Subcutaneous abdominal adipose tissue (tissue), 5 donors: ENCODE measurements around the gene ST7L.

Source experiments
- H3K27ac ChIP-seq: one replicate; pipeline ENCODE4 v1.7.0; 2013; ENCODE audit warnings: low read depth, mild to moderate bottlenecking, inconsistent platforms, low read length, moderate library complexity
- H3K27me3 ChIP-seq, 5 donors: one replicate each; pipeline ENCODE4 v1.7.0; 2013; ENCODE audit warnings: low read length in 5 of 5, inconsistent platforms in 1 of 5; ENCODE audit not compliant: control insufficient read depth in 5 of 5, insufficient read depth in 4 of 5
- H3K36me3 ChIP-seq, 5 donors: one replicate each; pipeline ENCODE4 v1.7.0; 2013; ENCODE audit warnings: low read length in 5 of 5; ENCODE audit not compliant: control insufficient read depth in 5 of 5, insufficient read depth in 5 of 5
- H3K4me1 ChIP-seq, 5 donors: one replicate each; pipeline ENCODE4 v1.7.0; 2013; ENCODE audit warnings: low read length in 5 of 5, mild to moderate bottlenecking in 3 of 5, moderate library complexity in 1 of 5; ENCODE audit not compliant: control insufficient read depth in 5 of 5, insufficient read depth in 5 of 5
- H3K4me3 ChIP-seq, 5 donors: one replicate each; pipeline ENCODE4 v1.7.0; 2013; ENCODE audit warnings: low read length in 5 of 5, low read depth in 1 of 5
- H3K9ac ChIP-seq, 5 donors: one replicate each; pipeline ENCODE4 v1.7.0; 2013; ENCODE audit warnings: low read length in 5 of 5, mild to moderate bottlenecking in 4 of 5, moderate library complexity in 3 of 5
- H3K9me3 ChIP-seq, 5 donors: one replicate each; pipeline ENCODE4 v1.7.0; 2013; ENCODE audit warnings: low read length in 5 of 5; ENCODE audit not compliant: control insufficient read depth in 5 of 5
- donor health status: healthy.
- donor health status: healthy.
- donor health status: healthy.
- donor health status: healthy.
- donor health status: healthy.

ST7L gene

GRCh38 chr1:112620377-112620695 is 1.4 kb upstream of the ST7L start:
- Histone ChIP-seq H3K27ac (peak overlapping the region; percentile 99), H3K36me3 (peaks cover 0 to 11% (median 6%) of the 10 kb centered on the region in 5 donors), H3K4me3 (peak overlapping the region; percentile 74 to 97 (median 89)), H3K9me3 (no peaks in the 10 kb centered on the region), H3K27me3 (no peaks in the 10 kb centered on the region), H3K9ac (peak overlapping the region; percentile 84 to 100 (median 96)), H3K4me1 (peaks cover 4 to 49% (median 42%) of the 10 kb centered on the region in 5 donors)

GRCh38 chr1:112619518-112620376 is 806 bp upstream of the ST7L start, which contains the start of gene CAPZA1:
TSS of gene CAPZA1 (plus strand) at chr1:112619832. CDS start at chr1:112619845, 13 bp downstream.
- Histone ChIP-seq H3K27ac (peak within 1 kb of the TSS; percentile 99), H3K9ac (peak within 1 kb of the TSS; percentile 84 to 100 (median 96)), H3K4me3 (peak within 1 kb of the TSS; percentile 74 to 97 (median 89)), H3K9me3 (no peaks in the 10 kb centered on the region), H3K4me1 (peaks cover 4 to 43% (median 38%) of the 10 kb centered on the region in 5 donors), H3K27me3 (no peaks in the 10 kb centered on the region), H3K36me3 (peaks cover 0 to 8% (median 7%) of the 10 kb centered on the region in 5 donors)

GRCh38 chr1:112618114-112618720 is 724 bp downstream of the ST7L start:
- peaks cover 3 to 15% (median 12%) of the 10 kb centered on the region in 5 donors for H3K36me3 ChIP-seq
- H3K9me3 ChIP-seq, result no peaks in the 10 kb centered on the region
- peak overlapping the region; percentile 84 to 100 (median 96) for H3K9ac ChIP-seq
- peak overlapping the region; percentile 99 for H3K27ac ChIP-seq
- peaks cover 4 to 42% (median 37%) of the 10 kb centered on the region in 5 donors for H3K4me1 ChIP-seq
- H3K4me3 ChIP-seq, result peak overlapping the region; percentile 74 to 91 (median 89)
- H3K27me3 ChIP-seq, result no peaks in the 10 kb centered on the region

GRCh38 chr1:112614460-112615065 is 4.4 kb downstream of the ST7L start:
- Histone ChIP-seq H3K4me1 (peaks cover 4 to 20% (median 14%) of the 10 kb centered on the region in 5 donors), H3K4me3 (no peak overlapping the region), H3K9me3 (no peaks in the 10 kb centered on the region), H3K27me3 (no peaks in the 10 kb centered on the region), H3K9ac (peak overlapping the region in 2 of 5 donors; percentile 11 to 25), H3K36me3 (peaks cover 19 to 41% (median 32%) of the 10 kb centered on the region in 5 donors), H3K27ac (no peak overlapping the region)

- Histone ChIP-seq H3K27me3 (no peaks in the 10 kb centered on the region), H3K36me3 (peaks cover 30 to 70% (median 53%) of the 10 kb centered on the region in 5 donors), H3K9ac (no peak overlapping the region)
Observed at GRCh38 chr1:112605633-112606327, 13.2 kb downstream of the ST7L start.

GRCh38 chr1:112603541-112603940 is 15.4 kb downstream of the ST7L start:
- Histone ChIP-seq H3K36me3 (peaks cover 32 to 59% (median 41%) of the 10 kb centered on the region in 5 donors), H3K9ac (no peak overlapping the region), H3K27ac (no peak overlapping the region)

More at GRCh38 chr1:112605633-112606327, 13.2 kb downstream of the ST7L start:
- no peak overlapping the region for H3K27ac ChIP-seq
- H3K4me3 ChIP-seq, result no peak overlapping the region
- H3K9me3 ChIP-seq, result no peaks in the 10 kb centered on the region
- H3K4me1 ChIP-seq, result no peaks in the 10 kb centered on the region

GRCh38 chr1:112603012-112603411 is 15.9 kb downstream of the ST7L start:
- peaks cover 32 to 55% (median 38%) of the 10 kb centered on the region in 5 donors for H3K36me3 ChIP-seq

More at GRCh38 chr1:112603541-112603940, 15.4 kb downstream of the ST7L start:
- Histone ChIP-seq H3K4me1 (no peaks in the 10 kb centered on the region), H3K27me3 (no peaks in the 10 kb centered on the region), H3K9me3 (no peaks in the 10 kb centered on the region), H3K4me3 (no peak overlapping the region)

GRCh38 chr1:112599477-112599876 is 19.5 kb downstream of the ST7L start:
- H3K27me3 ChIP-seq, result no peaks in the 10 kb centered on the region
- H3K36me3 ChIP-seq, result peaks cover 22 to 49% (median 43%) of the 10 kb centered on the region in 5 donors
- H3K9ac ChIP-seq, result no peak overlapping the region
- H3K4me1 ChIP-seq, result no peaks in the 10 kb centered on the region
- no peak overlapping the region for H3K4me3 ChIP-seq
- no peak overlapping the region for H3K27ac ChIP-seq
- H3K9me3 ChIP-seq, result no peaks in the 10 kb centered on the region

More at GRCh38 chr1:112603012-112603411, 15.9 kb downstream of the ST7L start:
- Histone ChIP-seq H3K4me1 (no peaks in the 10 kb centered on the region), H3K27ac (no peak overlapping the region), H3K9ac (no peak overlapping the region), H3K4me3 (no peak overlapping the region), H3K9me3 (no peaks in the 10 kb centered on the region), H3K27me3 (no peaks in the 10 kb centered on the region)

GRCh38 chr1:112594208-112594876 is 24.6 kb downstream of the ST7L start:
- Histone ChIP-seq H3K9me3 (peaks cover 0 to 4% (median 0%) of the 10 kb centered on the region in 5 donors), H3K36me3 (peaks cover 17 to 57% (median 30%) of the 10 kb centered on the region in 5 donors), H3K9ac (peak overlapping the region in 1 of 5 donors; percentile 2), H3K4me1 (no peaks in the 10 kb centered on the region), H3K4me3 (no peak overlapping the region), H3K27me3 (no peaks in the 10 kb centered on the region), H3K27ac (no peak overlapping the region)
